Measurements from ENCODE around the gene INSYN1.

DNA sequence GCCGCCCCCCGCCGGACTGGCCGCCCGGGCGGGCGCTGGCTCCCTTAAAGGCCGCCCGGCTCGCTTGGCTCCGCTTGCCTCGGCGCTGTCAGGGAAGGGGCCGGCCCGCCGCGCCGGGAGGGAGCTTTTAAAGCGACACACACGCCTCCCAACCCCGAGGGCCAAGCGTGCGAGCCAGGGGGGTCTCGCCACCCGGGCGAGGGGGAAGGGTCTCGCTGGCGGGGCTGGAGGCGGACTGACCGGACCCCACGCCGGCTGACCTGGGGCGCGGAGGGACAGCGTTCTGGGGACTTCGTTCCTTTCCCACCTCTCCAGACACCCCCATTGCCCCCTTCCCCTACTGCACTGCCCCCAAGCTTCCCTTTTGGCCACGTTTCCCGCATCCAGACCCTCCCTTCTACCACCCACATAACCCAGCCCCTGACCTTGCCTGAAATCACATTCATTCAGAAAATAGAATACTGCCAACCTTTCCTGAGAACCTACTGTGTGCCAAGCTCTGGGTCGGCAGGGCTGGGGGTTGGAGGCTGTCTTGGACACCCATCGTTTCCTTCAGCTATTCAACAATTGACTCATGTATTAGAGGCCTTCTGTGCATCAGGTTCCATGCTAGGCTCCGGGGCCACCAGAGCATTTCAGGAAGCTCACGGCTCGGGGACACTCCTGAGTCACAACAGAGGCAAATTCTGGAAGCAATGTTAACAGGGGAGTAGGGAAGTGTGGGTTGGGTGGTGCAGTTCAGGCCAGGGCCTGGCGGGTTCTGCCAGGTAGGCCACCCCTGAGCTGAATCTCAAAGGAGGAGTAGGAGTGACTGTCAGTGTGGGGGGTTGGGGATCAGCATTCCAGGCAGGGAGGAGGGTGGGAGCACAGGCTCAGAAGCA lies at the start of gene INSYN1:
- TF ChIP-seq, protein P1, sequence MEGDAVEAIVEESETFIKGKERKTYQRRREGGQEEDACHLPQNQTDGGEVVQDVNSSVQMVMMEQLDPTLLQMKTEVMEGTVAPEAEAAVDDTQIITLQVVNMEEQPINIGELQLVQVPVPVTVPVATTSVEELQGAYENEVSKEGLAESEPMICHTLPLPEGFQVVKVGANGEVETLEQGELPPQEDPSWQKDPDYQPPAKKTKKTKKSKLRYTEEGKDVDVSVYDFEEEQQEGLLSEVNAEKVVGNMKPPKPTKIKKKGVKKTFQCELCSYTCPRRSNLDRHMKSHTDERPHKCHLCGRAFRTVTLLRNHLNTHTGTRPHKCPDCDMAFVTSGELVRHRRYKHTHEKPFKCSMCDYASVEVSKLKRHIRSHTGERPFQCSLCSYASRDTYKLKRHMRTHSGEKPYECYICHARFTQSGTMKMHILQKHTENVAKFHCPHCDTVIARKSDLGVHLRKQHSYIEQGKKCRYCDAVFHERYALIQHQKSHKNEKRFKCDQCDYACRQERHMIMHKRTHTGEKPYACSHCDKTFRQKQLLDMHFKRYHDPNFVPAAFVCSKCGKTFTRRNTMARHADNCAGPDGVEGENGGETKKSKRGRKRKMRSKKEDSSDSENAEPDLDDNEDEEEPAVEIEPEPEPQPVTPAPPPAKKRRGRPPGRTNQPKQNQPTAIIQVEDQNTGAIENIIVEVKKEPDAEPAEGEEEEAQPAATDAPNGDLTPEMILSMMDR (IDR thresholded peaks at IDR 0.05): no peak
- TF ChIP-seq POLR2AphosphoS5 (IDR thresholded peaks at IDR 0.05): peak in 1 of 2 donors; percentile 50
